NCI-H1417 treated with DMSO at 0.1 percent for 48 hours (cell line): ENCODE measurements around the gene MAGOH.
"Not testable (repeated sequence)": the region's sequence is repeated elsewhere in the genome, so short reads cannot be mapped to it uniquely, and the experiment has no call there.

Experiments used
- DNase-seq: peaks from one replicate; lab custom pipeline; 2025; lab: John Stamatoyannopoulos, UW

The MAGOH gene

GRCh38 chr1:53220171-53220961 is 18.0 kb downstream of the MAGOH start, which contains the start of gene CZIB:
Gene CZIB (minus strand): TSS chr1:53220634. CDS start chr1:53220575, 59 bp downstream.
- peak; percentile 77 for DNase-seq

- no peak for DNase-seq
These were observed 18.6 kb downstream of the MAGOH start for GRCh38 chr1:53219711-53220110.

GRCh38 chr1:53218201-53218600 is 20.1 kb downstream of the MAGOH start:
- no peak for DNase-seq

GRCh38 chr1:53214376-53214940 is 23.9 kb downstream of the MAGOH start:
- DNase-seq, result no peak

DNA sequence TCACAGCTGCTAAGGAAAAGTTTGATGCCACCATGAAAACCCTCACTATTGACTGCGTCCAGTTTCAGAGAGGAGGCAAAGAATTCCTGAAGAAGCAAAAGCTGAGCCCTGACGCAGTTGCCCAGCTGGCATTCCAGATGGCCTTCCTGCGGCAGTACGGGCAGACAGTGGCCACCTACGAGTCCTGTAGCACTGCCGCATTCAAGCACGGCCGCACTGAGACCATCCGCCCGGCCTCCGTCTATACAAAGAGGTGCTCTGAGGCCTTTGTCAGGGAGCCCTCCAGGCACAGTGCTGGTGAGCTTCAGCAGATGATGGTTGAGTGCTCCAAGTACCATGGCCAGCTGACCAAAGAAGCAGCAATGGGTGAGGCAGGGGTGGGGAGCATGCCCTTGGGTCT is 27.4 kb downstream of the MAGOH start:
- no peak for DNase-seq

DNA sequence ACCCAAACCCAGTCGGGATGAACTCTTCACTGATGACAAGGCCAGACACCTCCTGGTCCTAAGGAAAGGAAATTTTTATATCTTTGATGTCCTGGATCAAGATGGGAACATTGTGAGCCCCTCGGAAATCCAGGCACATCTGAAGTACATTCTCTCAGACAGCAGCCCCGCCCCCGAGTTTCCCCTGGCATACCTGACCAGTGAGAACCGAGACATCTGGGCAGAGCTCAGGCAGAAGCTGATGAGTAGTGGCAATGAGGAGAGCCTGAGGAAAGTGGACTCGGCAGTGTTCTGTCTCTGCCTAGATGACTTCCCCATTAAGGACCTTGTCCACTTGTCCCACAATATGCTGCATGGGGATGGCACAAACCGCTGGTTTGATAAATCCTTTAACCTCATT is 28.0 kb downstream of the MAGOH start:
- no peak for DNase-seq

- no peak for DNase-seq
These were observed 30.6 kb downstream of the MAGOH start for GRCh38 chr1:53207726-53208125.

DNA sequence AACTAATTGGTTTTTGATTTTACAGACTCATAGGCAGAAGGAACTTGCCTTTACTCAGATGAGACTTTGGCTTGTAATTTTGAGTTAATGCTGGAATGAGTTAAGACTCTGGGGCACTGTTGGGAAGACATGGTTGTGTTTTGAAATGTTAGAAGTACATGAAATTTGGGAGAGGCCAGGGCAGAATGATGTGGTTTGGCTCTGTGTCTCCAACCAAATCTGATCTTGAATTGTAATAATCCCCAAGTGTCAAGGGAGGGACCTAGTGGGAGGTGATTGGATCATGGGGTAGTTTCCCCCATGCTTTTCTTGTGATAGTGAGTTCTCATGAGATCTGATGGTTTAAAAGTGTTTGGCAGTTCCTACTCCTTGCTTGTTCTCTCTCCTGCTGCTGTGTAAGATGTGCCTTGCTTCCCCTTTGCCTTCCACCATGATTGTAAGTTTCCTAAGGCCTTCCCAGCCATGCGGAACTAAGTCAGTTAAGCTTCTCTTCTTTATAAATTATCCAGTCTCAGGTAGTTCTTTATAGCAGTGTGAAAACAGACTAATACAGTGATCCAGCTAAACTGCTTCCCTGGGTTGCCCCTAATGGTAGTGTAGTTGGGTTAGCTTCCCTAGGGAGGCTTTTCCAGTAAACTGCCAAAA is 31.5 kb downstream of the MAGOH start:
- no peak for DNase-seq

DNA sequence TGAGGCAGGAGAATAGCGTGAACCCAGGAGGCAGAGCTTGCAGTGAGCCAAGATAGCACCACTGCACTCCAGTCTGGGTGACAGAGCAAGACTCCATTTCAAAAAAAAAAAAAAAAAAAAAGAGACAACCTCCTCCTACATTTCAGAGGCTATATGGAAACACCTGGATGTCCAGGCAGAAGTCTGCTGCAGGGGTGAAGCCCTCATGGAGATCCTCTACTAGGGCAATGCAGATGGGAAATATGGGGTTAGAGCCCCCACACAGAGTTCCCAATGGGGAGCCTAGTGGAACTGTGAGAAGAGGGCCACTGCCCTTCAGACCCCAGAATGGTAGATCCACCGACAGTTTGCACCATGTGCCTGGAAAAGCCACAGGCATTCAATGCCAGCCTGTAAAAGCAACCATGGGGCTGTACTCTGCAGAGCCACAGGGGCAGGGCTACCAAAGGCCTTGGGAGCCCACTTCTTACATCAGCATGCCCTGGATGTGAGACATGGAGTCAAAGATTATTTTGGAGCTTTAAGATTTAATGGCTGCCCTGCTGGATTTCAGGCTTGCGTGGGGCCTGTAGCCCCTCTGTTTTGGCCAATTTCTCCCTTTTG is 32.1 kb downstream of the MAGOH start:
- DNase-seq, result not testable (repeated sequence)

DNA sequence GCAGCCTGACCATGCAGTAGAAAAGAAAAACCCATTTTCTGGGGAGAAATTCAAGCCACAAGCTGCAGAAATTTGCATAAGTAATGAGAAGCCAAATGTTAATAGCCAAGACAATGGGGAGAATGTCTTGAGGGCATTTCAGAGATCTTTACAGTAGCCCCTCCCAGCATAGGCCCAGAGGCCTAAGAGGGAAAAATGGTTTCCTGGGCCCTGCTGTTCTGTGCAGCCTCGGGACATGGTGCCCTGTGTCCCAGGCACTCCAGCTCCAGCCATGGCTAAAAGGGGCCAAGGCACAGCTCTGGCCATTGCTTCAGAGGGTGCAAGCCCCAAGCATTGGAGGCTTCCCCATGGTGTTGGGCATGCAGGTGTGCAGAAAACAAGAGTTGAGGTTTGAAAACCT is 32.8 kb downstream of the MAGOH start:
- not testable (repeated sequence) for DNase-seq

DNA sequence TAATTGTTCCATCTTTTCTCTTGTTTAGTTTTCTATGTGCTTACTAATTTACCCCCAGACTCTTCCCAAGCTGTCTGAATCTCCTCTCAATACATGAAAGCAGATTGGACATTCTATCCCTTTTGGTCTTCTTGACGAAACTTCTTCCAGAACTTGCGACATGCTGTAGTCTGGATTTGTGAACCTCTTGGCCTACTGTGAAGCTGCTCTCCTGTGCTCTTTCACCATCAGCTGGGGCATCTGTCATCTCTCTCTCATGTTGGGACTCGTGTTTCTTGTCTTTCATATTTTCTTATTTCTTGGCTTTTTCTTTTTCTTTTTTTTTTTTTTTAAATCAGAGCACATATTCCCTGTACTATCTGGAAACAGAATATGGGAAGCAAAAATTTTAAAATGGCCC is 34.9 kb downstream of the MAGOH start:
- no peak for DNase-seq

- DNase-seq, result no peak
These were observed 40.1 kb downstream of the MAGOH start for GRCh38 chr1:53198241-53198651.

DNA sequence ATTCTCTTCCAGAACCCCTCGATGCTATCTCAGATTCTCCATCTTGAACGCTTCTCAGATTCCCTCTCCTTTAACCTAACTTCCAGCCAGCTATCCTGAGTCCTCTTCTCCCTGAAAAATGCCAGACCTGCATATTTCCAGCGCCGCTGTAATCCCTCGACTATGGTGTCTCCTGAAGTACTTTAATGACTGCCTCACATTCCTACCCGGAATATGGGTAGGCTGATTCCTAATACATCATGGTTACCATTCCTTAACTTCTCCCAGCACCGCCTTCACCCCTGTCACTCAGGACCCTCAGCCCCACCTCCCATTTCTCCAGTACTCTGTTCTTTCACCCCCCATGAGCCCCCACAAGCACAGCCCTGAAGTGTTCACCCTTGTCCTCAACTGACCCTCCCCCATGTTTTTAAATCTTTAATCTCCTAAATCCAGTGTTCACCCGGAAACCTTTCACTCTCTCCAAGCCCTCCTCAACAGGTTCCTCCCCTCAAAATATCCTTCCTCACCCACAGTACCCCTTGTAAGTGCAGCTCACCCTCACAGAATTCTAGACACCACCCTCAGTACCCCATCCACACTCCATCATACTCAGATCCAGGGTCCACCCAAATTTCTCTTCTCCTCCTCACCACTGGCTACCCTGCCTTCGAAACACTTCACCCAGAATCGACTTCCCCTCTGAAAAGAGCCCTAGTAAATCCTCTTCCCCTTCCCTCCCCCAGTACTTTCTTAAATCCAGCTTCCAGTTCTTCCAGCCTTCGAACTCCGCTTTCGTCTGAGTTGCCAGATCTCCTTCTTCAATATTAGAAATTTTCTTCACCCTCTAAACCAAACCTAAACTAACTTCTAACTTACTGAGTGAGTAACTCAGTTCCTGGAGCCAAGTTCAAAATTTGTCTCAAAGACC is 40.8 kb downstream of the MAGOH start:
- DNase-seq, result no peak

DNA sequence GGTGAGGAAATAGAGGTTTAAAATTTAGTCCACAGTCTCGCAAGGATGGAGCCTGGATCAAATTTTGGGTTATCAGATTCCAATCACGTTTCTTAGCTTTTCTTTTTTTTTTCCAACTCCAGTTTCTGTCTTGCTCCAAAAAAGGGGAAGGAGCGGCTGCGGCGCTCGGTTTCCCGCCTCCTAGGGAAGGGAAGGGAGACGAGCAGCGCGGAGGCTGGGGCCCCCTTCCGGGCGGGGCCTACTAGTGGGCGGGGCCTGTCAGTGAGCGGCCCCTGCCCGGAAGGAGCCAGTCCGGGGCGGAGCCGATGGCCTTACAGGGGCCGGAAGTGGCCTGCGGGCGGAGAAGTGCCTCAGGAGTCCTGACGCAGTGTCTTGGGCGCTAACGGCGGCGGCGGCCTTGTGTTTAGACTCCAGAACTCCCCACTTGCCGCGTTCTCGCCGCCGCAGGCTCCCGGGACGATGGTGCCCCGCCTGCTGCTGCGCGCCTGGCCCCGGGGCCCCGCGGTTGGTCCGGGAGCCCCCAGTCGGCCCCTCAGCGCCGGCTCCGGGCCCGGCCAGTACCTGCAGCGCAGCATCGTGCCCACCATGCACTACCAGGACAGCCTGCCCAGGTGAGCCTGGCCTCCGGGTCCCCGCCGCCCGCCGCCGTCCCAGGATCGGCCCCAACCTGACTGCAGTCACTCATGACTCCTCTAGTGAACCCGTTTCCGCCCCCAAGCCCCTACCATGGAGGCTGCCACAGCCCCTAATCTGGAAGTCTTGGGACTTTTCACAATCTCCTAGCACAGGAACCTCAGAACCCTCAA is 41.6 kb downstream of the MAGOH start, which contains the start of gene CPT2:
Gene CPT2 (plus strand): TSS at position 340 of the 806 bp plus-strand sequence. CDS start 120 bp downstream, at position 460.
- DNase-seq, result peak; percentile 53

GRCh38 chr1:53196017-53196484 is 42.3 kb downstream of the MAGOH start:
- no peak for DNase-seq

GRCh38 chr1:53195246-53196016 is 42.9 kb downstream of the MAGOH start:
- no peak for DNase-seq

GRCh38 chr1:53190210-53190611 is 48.1 kb downstream of the MAGOH start:
- DNase-seq, result no peak

DNA sequence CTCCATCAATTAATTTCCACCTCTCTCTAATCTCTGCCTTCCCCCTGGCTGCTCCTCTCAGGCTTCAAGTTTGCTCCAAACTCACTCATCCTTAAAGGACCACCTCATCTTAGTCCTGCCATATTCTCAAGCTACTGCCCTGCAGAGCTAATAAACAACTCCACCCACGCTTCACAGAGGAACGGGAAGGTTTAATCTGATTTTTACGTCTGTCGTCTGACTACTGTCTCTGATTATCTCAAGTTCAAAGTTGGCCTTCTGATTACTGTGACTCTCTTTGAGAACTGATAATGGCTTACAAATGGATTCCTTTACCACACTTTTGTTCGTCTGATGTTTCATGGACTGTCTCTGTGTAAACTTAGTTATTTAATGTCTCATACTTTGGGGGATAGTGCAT is 49.3 kb downstream of the MAGOH start:
- DNase-seq, result no peak

- no peak for DNase-seq
These were observed 50.2 kb downstream of the MAGOH start for GRCh38 chr1:53188099-53188498.

GRCh38 chr1:53187401-53187800 is 50.9 kb downstream of the MAGOH start:
- no peak for DNase-seq
